AG09309 (cell line): ENCODE measurements around the gene SLIT3.

Experiments used
- DNase-seq: peaks from one replicate; pipeline ENCODE4 v3.0.0-alpha.2; 2010; ENCODE audit warnings: low read depth
- H3K4me3 ChIP-seq: 2 replicates; pipeline ENCODE4 v1.5.1; 2011; ENCODE audit warnings: mild to moderate bottlenecking, low read depth, low read length, moderate library complexity; ENCODE audit not compliant: control insufficient read depth
- TF ChIP-seq, protein P1 (sequence below): IDR thresholded peaks from 2 replicates; pipeline ENCODE4 v1.5.1; 2011; ENCODE audit warnings: mild to moderate bottlenecking, low read depth, low read length, inconsistent platforms; ENCODE audit not compliant: insufficient read depth, control insufficient read depth; ENCODE audit errors: missing control alignments

The SLIT3 gene

DNA sequence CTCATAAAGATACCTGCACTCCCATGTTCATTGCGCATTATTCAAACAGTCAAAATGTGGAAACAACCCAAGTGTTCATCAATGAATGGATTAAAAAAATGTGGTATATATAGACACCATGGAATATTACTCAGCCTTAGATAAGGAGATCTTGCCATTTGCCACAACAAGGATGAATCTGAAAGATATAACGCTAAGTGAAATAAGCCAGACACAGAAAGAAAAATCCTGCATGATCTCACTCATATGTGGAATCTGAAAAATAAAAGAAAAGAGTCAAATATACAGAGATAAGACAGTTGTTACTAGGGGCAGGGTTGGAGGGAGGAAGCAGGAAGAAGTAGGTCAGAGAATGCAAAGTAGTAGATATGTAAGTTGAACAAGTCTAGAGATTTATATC lies 17.6 kb upstream of the SLIT3 start:
- TF ChIP-seq, protein P1, sequence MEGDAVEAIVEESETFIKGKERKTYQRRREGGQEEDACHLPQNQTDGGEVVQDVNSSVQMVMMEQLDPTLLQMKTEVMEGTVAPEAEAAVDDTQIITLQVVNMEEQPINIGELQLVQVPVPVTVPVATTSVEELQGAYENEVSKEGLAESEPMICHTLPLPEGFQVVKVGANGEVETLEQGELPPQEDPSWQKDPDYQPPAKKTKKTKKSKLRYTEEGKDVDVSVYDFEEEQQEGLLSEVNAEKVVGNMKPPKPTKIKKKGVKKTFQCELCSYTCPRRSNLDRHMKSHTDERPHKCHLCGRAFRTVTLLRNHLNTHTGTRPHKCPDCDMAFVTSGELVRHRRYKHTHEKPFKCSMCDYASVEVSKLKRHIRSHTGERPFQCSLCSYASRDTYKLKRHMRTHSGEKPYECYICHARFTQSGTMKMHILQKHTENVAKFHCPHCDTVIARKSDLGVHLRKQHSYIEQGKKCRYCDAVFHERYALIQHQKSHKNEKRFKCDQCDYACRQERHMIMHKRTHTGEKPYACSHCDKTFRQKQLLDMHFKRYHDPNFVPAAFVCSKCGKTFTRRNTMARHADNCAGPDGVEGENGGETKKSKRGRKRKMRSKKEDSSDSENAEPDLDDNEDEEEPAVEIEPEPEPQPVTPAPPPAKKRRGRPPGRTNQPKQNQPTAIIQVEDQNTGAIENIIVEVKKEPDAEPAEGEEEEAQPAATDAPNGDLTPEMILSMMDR: no peak
- H3K4me3 ChIP-seq: no peak overlapping the region
- no peak for DNase-seq

DNA sequence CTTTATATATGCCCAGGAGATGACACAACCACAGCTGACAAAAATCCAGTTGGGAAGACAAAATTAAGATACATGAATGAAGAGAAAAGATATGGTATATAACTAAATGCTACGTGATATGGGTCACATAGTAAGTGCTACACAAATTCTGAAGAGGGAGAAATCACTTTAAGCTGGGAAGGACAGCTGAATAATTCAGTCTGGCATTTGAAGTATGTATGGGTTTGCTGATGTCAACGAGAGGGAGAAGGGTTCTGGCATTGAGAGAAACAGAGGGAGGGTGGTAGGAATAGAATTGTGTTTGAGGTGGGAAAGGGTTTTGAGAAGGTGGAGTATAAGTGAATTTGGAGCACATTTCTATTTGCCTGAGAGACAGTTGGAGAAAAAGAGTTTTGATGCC lies 6.7 kb upstream of the SLIT3 start:
- no peak for DNase-seq

DNA sequence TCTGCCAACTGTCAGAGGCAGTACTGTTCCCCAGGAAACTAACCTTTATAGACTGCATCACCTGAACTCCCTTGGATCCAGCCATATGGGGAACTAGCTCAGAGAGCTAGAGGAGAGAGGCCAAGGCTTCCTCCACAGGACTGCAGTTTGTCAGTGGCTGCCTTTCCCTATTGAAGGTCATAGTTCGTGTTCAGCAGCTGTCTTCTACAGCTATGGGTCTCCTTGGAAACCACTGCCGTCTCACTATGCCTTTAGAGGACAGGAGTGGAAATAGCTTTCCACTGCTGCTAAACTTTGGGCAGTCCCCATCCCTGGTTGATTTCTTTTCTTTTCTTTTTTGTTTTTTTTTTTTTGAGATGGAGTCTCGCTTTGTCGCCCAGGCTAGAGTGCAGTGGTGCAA lies 4.4 kb upstream of the SLIT3 start:
- H3K4me3 ChIP-seq: no peak overlapping the region
- no peak for DNase-seq
- TF ChIP-seq, protein P1: no peak

More for the DNA sequence above, 6.7 kb upstream of the SLIT3 start:
- TF ChIP-seq, protein P1: no peak
- H3K4me3 ChIP-seq: no peak overlapping the region

DNA sequence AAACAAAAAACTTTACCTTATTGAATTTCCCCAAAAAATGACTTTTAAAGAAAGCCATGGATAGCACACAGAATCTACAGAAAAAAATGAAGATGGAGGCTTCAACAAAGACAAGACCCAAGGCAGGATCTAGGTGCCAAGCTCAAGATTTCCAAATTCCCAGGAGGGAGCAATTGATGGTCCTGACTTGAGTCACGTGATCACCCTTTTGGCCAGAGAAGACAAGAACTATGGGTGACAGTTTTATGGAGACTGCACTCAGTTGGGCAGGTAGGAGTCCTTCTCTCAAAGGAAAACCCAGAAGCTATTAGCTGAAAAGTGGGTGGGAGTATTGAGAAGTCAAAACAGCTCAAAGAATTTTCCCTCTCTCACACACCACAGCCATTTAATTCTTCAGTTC lies 3.2 kb upstream of the SLIT3 start:
- no peak overlapping the region for H3K4me3 ChIP-seq
- TF ChIP-seq, protein P1: no peak
- no peak for DNase-seq

DNA sequence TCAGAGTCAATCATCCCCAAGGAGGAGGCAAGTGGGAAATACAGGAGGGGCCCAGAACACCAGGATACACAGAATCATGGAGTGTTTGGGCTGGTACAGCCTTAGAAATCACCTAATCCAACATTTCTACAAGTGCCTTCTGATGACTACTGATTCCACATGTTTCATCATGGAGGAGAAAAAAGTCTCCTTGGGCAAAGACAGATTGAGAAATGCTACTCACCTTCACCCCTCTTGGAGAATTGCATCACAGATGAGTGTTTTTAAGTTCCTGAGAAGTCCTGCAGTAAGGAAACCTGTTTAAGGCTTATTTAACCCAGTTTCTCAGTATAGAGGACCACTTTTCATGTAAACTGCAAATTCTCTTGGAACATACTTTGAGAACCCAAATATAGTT lies 2.2 kb upstream of the SLIT3 start:
- TF ChIP-seq, protein P1: no peak
- H3K4me3 ChIP-seq: no peak overlapping the region
- no peak for DNase-seq

DNA sequence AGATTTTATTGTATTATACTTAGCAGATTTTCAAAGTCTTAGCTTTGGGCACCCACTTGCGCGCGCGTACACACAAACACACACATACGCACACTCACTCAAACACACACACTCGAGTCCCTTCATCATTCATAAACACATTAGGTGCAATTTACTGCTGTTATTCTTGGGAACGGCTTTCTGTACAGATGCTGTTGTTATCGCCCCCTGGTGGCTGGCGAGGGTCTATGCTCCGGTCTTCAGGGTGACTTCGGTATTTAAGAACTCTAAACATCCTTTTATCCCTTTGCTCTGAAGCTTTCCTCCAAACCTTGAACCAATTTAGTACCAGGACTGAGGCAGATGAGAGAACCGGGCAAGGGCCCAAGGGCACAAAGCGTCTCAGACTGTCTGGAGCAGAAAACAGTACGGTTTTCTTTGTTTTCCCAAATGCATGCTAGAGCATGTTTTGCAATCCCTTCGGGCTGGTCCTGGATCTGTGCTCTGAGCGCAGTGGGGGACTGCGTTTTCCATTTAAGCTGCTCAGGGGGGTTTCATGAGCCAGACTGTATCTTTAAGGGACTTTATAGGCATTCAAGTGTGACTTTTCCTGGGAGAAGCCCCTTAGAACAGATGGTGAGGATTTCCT lies 1.7 kb upstream of the SLIT3 start:
- TF ChIP-seq, protein P1: peak; percentile 91
- peak; percentile 62 for DNase-seq
- H3K4me3 ChIP-seq: no peak overlapping the region
